ENCODE results near the gene THAP8.

The THAP8 gene

DNA sequence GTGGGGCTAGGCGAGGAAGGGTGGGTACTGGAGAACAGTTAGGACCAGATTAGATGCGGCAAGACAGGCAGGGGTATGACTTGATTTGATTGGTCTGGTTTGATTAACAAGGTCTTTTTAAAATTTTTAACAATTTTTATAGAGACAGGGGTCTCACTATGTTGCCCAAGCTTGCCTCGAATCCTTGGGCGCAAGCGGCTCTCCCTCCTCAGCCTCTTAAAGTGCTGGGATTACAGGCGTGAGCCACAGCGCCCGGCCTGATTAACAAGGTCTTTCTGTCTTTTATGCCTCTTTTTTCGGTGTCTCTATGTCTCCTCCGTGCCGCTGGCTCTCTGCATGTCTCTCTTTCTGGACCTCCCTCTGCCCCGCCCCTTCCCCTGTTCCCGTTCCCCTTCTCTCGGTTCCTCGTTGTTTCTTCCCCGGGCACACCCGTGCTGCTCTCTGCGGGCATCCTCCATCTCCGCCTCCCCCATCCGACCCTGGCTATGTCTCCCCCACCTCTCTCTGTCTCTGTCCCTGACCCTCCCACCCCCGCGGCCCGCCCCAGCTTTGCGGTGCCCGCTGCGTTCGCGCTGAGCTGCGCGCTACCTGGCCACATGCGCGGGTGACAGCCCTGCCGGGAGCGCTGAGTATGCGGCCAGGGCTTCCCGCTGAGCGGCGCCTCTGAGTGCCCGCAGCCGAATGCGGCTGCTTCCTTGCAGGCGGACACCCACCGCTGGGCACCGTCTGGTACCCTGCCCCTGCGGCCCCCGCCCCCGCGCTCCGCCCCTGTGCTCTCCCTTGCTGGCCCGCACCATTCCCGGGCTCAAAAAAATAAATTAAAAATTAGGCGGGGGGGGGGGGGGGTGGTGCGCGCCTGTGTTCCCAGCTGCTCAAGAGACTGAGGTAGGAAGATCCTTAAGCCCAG, 67.2 kb downstream of the THAP8 start:
- peak overlapping the region; percentile 20 for H3K4me3 ChIP-seq (ENCODE audit: low read depth, low read length)
- no peak overlapping the region for H3K27ac ChIP-seq (ENCODE audit: extremely low read depth, low read depth, low read length)
- H3K36me3 ChIP-seq (ENCODE audit: control insufficient read depth in 2 of 2, insufficient read depth in 1 of 2, low read length in 2 of 2): no peaks in the 10 kb centered on the region
- CTCF ChIA-PET: interaction anchor here (0.6 to 2.2 kb wide), 7 partner anchors 9 to 58 kb away, joined by 3 to 9 read pairs (median 4); no protein-coding TSS in a partner anchor
- H3K9me3 ChIP-seq (ENCODE audit: control insufficient read depth, insufficient read depth, low read depth, low read length): no peaks in the 10 kb centered on the region
- peaks cover 8% of the 10 kb centered on the region for H3K4me1 ChIP-seq (ENCODE audit: control insufficient read depth, insufficient read depth, low read length)
- POLR2A ChIA-PET: interaction anchor here (0.6 to 1.9 kb wide), 3 partner anchors 27 to 141 kb away, joined by 3 to 5 read pairs (median 5); partner anchors contain the start of gene ALKBH6
- TF ChIP-seq ZNF629 (tag by site-specific recombination; IDR thresholded peaks at IDR 0.05) (peak; percentile 19), ZNF280C (tag by site-specific recombination; IDR thresholded peaks at IDR 0.05) (no peak), ZNF2 (tag by site-specific recombination; IDR thresholded peaks at IDR 0.05) (peak; percentile 93; the same call in 1 of the 2 replicates), ZBTB17 (tag by site-specific recombination; IDR thresholded peaks at IDR 0.05) (peak; percentile 97), SP2 (tag by site-specific recombination; IDR thresholded peaks at IDR 0.05) (peak; percentile 89), ZFHX2 (tag by site-specific recombination; conservative IDR thresholded peaks at IDR 0.05) (peak; percentile 97), ZFP3 (tag by site-specific recombination; IDR thresholded peaks at IDR 0.05; ENCODE audit: low read depth) (no peak), KLF8 (tag by site-specific recombination; IDR thresholded peaks at IDR 0.05) (no peak; the same call in none of the 2 replicates), ZNF350 (tag by site-specific recombination; IDR thresholded peaks at IDR 0.05) (no peak), ZNF341 (tag by site-specific recombination; IDR thresholded peaks at IDR 0.05; ENCODE audit: low read depth) (0 out of 2 replicates have a peak, but pooled peaks have one; percentile 24), REST (tag by site-specific recombination; IDR thresholded peaks at IDR 0.05) (peak; percentile 68), MYNN (tag by site-specific recombination; IDR thresholded peaks at IDR 0.05; ENCODE audit: borderline replicate concordance) (peak; percentile 47; the same call in 1 of the 2 replicates), KLF7 (tag by site-specific recombination; IDR thresholded peaks at IDR 0.05; ENCODE audit: borderline replicate concordance) (peak; percentile 77; the same call in 1 of the 2 replicates), SALL2 (tag by site-specific recombination; IDR thresholded peaks at IDR 0.05; ENCODE audit: borderline replicate concordance) (no peak), ZNF514 (tag by site-specific recombination; IDR thresholded peaks at IDR 0.05) (no peak), ZBTB7A (tag by site-specific recombination; IDR thresholded peaks at IDR 0.05; ENCODE audit: low read depth) (peak; percentile 89; the same call in 1 of the 2 replicates), TRIM28 (IDR thresholded peaks at IDR 0.05; ENCODE audit: borderline replicate concordance, low read length) (no peak), ZNF48 (tag by site-specific recombination; IDR thresholded peaks at IDR 0.05) (no peak), ZNF221 (tag by site-specific recombination; IDR thresholded peaks at IDR 0.05; ENCODE audit: borderline replicate concordance) (no peak), SP3 (tag by site-specific recombination; IDR thresholded peaks at IDR 0.05) (peak; percentile 91), ZNF692 (tag by site-specific recombination; IDR thresholded peaks at IDR 0.05) (peak; percentile 86), KLF9 (tag by site-specific recombination; IDR thresholded peaks at IDR 0.05; ENCODE audit: low read depth) (peak; percentile 96), ZBTB20 (tag by site-specific recombination; IDR thresholded peaks at IDR 0.05) (peak; percentile 95)
- TF ChIP-seq, protein P1, sequence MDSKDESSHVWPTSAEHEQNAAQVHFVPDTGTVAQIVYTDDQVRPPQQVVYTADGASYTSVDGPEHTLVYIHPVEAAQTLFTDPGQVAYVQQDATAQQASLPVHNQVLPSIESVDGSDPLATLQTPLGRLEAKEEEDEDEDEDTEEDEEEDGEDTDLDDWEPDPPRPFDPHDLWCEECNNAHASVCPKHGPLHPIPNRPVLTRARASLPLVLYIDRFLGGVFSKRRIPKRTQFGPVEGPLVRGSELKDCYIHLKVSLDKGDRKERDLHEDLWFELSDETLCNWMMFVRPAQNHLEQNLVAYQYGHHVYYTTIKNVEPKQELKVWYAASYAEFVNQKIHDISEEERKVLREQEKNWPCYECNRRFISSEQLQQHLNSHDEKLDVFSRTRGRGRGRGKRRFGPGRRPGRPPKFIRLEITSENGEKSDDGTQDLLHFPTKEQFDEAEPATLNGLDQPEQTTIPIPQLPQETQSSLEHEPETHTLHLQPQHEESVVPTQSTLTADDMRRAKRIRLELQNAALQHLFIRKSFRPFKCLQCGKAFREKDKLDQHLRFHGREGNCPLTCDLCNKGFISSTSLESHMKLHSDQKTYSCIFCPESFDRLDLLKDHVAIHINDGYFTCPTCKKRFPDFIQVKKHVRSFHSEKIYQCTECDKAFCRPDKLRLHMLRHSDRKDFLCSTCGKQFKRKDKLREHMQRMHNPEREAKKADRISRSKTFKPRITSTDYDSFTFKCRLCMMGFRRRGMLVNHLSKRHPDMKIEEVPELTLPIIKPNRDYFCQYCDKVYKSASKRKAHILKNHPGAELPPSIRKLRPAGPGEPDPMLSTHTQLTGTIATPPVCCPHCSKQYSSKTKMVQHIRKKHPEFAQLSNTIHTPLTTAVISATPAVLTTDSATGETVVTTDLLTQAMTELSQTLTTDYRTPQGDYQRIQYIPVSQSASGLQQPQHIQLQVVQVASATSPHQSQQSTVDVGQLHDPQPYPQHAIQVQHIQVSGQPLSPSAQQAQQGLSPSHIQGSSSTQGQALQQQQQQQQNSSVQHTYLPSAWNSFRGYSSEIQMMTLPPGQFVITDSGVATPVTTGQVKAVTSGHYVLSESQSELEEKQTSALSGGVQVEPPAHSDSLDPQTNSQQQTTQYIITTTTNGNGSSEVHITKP (tag by site-specific recombination; IDR thresholded peaks at IDR 0.05): peak; percentile 92

Measured in HEK293 (cell line).